Spleen (tissue), 7 donors: ENCODE measurements around the gene TRMT44.

Source experiments
- POLR2A ChIP-seq, 3 donors: fragments of 450-650 bp; IDR thresholded peaks; one replicate each; pipeline ENCODE4 v1.5.1; 2017; ENCODE audit warnings: antibody characterized with exemption in 3 of 3, mild to moderate bottlenecking in 1 of 3
- TF ChIP-seq, protein P1 (sequence below), 11 experiments: fragments of 200-600 bp in 7 of 11; fragments of 450-650 bp in 4 of 11; sonication (generic) in 4 of 11; IDR thresholded peaks in 8 of 11; conservative IDR thresholded peaks in 3 of 11; 1 replicate in 7 of 11; 2 replicates in 4 of 11; pipeline versions ENCODE4 v1.4.0 to v1.8.0; 2016 to 2021; ENCODE audit warnings: antibody characterized with exemption in 11 of 11, inconsistent platforms in 4 of 11, mild to moderate bottlenecking in 1 of 11
- donor health status: DM: no; HTN: no; CAD: no; lungs with moderate emphysema.
- donor health status: DM: no; HTN: no; CAD: no.
- donor health status: DM: no; HTN: no; CAD: no.

DNA sequence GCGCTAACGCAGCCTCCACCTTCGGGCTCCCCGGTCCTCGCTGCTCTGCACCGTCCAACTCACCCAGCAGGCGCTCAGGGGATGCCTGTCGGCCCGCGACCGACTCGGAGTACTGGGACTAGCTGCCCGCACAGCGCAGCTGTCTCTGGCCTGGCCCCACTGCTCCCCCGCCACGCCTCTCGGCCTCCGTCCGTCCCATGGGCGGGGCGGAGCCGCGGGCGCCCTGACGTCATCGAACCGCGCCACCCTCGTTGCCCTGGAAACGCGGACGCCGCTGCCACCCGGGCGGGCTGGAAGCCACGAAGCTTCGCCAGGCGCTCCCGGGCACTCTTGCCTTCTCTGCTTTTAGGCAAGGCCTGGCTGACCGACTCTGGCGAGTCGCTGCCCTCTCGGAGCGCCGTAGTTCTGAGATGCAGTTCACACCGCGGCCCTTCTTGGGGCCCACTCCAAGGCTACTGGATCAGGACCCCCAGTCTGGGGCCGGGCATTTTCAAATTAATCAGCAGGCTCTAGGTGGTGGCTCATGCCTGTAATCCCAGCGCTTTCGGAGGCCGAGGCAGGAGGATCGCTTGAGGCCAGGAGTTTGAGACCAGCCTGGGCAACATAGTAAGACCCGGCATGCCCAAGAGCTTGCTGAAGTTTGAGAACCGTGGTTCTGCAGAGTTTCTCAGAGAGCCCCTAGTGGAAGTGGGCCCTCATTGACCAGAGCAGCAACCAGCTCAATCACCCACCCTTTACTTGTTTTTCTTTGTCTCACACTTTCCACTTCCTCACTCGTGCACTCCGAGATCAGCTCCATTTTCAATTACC is 12.1 kb upstream of the TRMT44 start:
- peak in 2 of 3 donors; percentile 40 to 41 for TF ChIP-seq POLR2A (IDR thresholded peaks at IDR 0.05)
- TF ChIP-seq, protein P1, sequence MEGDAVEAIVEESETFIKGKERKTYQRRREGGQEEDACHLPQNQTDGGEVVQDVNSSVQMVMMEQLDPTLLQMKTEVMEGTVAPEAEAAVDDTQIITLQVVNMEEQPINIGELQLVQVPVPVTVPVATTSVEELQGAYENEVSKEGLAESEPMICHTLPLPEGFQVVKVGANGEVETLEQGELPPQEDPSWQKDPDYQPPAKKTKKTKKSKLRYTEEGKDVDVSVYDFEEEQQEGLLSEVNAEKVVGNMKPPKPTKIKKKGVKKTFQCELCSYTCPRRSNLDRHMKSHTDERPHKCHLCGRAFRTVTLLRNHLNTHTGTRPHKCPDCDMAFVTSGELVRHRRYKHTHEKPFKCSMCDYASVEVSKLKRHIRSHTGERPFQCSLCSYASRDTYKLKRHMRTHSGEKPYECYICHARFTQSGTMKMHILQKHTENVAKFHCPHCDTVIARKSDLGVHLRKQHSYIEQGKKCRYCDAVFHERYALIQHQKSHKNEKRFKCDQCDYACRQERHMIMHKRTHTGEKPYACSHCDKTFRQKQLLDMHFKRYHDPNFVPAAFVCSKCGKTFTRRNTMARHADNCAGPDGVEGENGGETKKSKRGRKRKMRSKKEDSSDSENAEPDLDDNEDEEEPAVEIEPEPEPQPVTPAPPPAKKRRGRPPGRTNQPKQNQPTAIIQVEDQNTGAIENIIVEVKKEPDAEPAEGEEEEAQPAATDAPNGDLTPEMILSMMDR (IDR thresholded peaks at IDR 0.05 in 8 of 11, conservative IDR thresholded peaks at IDR 0.05 in 3 of 11): peak in 2 of 11 experiments; percentile 13 to 39
